GM21737 (cell line): Measurements from ENCODE around the gene AURKB.

Source experiments
- ATAC-seq: cut with Tn5 transposase; IDR thresholded peaks from one replicate; pipeline ENCODE4 v1.9.1; 2021; ENCODE audit warnings: mild to moderate bottlenecking, moderate library complexity; ENCODE audit not compliant: unreplicated experiment

AURKB gene

GRCh38 chr17:8162997-8163977 lies 47.1 kb downstream of the AURKB start:
- no peak for ATAC-seq

GRCh38 chr17:8162233-8162996 lies 48.0 kb downstream of the AURKB start, which contains the start of gene VAMP2:
VAMP2 (minus strand) TSS chr17:8162948; CDS start chr17:8162879, 69 bp downstream.
- ATAC-seq: no peak

GRCh38 chr17:8161289-8162232 lies 48.8 kb downstream of the AURKB start:
- ATAC-seq: no peak

- no peak for ATAC-seq
Observed at GRCh38 chr17:8160741-8161221, 49.6 kb downstream of the AURKB start.

- ATAC-seq: no peak
Observed at GRCh38 chr17:8160224-8160577, 50.2 kb downstream of the AURKB start.

- no peak for ATAC-seq
Observed at GRCh38 chr17:8159459-8160223, 50.7 kb downstream of the AURKB start.

- no peak for ATAC-seq
Observed at GRCh38 chr17:8159032-8159400, 51.4 kb downstream of the AURKB start.

GRCh38 chr17:8158267-8159031 lies 51.9 kb downstream of the AURKB start:
- peak; percentile 17 for ATAC-seq

- peak; percentile 68 for ATAC-seq
Observed at GRCh38 chr17:8156246-8156992, 54.0 kb downstream of the AURKB start.

- no peak for ATAC-seq
Observed at GRCh38 chr17:8155996-8156245, 54.5 kb downstream of the AURKB start.

- no peak for ATAC-seq
Observed at GRCh38 chr17:8155231-8155995, 55.0 kb downstream of the AURKB start.
